PC-9 (cell line): ENCODE data around the gene CD99L2.

Experiments used
- CTCF ChIP-seq: fragments of 200-600 bp; sonication (generic); conservative IDR thresholded peaks from 2 replicates; pipeline ENCODE4 v1.6.1; 2017; ENCODE audit warnings: mixed run types, antibody characterized with exemption, mild to moderate bottlenecking, moderate library complexity
- EZH2 ChIP-seq: fragments of 200-600 bp; sonication (generic); IDR thresholded peaks from 2 replicates; pipeline ENCODE4 v1.8.0; 2017; ENCODE audit warnings: antibody characterized with exemption, low read depth

DNA sequence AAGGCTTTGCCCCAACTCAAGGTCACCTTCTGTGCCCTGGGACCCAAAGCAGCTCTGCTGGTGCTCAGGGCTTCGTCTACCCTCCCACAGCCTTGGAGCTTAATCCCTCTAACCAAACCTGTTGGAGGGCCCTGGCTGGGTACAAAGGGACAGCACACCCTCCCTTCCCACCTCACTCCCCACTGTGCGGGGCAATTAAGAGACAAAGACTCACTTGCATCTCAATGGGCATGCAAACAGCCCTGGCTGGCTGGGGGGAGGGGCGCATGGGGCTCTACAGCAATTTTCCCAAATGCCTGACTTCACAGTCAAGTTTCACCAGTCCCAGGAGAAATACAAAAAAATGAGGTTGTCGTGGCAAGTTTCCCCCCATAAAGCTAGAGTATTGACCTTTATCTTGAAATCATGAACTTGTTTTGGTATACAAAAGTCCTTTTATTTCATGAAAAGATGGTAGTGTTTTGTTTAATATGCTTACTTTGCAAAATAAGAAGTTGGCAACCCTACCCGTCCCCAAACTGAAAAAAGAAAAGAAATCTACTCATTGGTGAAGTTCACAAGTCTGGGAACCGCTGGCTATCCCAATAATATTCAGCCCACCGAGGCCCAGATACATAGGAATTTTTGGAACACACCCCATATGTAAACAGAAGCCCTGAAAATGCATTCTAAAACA, 4.1 kb upstream of the CD99L2 start:
- TF ChIP-seq CTCF (no peak), EZH2 (no peak)
